Measurements from ENCODE around the gene ANAPC5. TPM values are rescaled to one million over a fixed set of nuclear protein-coding genes. Genes with fewer than 3 reads are reported as not detected.
"Not testable (repeated sequence)": the region's sequence is repeated elsewhere in the genome, so short reads cannot be mapped to it uniquely, and the experiment has no call there.

The ANAPC5 gene
- total RNA-seq, 2 donors from 2014 or later, result 70.6 to 86.2 TPM

GRCh38 chr12:121301876-121302275 is 50.3 kb downstream of the ANAPC5 start:
- no peak for DNase-seq
- no peaks in the 10 kb centered on the region for H3K4me1 ChIP-seq
- H3K27me3 ChIP-seq, result no peaks in the 10 kb centered on the region
- H3K27ac ChIP-seq, result no peak overlapping the region
- no peak overlapping the region for H3K4me3 ChIP-seq
- no peaks in the 10 kb centered on the region for H3K36me3 ChIP-seq
- no peak overlapping the region for H3K9ac ChIP-seq (ENCODE audit: low read depth in 2 of 2, low read length in 2 of 2)
- no peak for TF ChIP-seq CTCF (IDR thresholded peaks at IDR 0.05)
- intact Hi-C loops (cut with DNase I), result no loop called here
- no peaks in the 10 kb centered on the region for H3K9me3 ChIP-seq

GRCh38 chr12:121300083-121300819 is 52.0 kb downstream of the ANAPC5 start:
- peak overlapping the region; percentile 34 for H3K27ac ChIP-seq

GRCh38 chr12:121299662-121300061 is 52.5 kb downstream of the ANAPC5 start:
- intact Hi-C loops (cut with DNase I), result no loop called here
- Histone ChIP-seq H3K4me1 (peaks cover 8% of the 10 kb centered on the region), H3K36me3 (no peaks in the 10 kb centered on the region), H3K4me3 (no peak overlapping the region), H3K27me3 (no peaks in the 10 kb centered on the region), H3K9ac (ENCODE audit: low read depth in 2 of 2, low read length in 2 of 2) (no peak overlapping the region), H3K9me3 (no peaks in the 10 kb centered on the region), H3K27ac (no peak overlapping the region)
- no peak for DNase-seq
- no peak for TF ChIP-seq CTCF (IDR thresholded peaks at IDR 0.05)

More at GRCh38 chr12:121300083-121300819, 52.0 kb downstream of the ANAPC5 start:
- Histone ChIP-seq H3K4me3 (no peak overlapping the region), H3K27me3 (no peaks in the 10 kb centered on the region), H3K9me3 (no peaks in the 10 kb centered on the region), H3K36me3 (no peaks in the 10 kb centered on the region), H3K4me1 (peaks cover 3% of the 10 kb centered on the region), H3K9ac (ENCODE audit: low read depth in 2 of 2, low read length in 2 of 2) (no peak overlapping the region)
- no peak for TF ChIP-seq CTCF (IDR thresholded peaks at IDR 0.05)
- intact Hi-C loops (cut with DNase I), result no loop called here
- DNase-seq, result no peak

GRCh38 chr12:121298411-121298810 is 53.8 kb downstream of the ANAPC5 start:
- H3K27me3 ChIP-seq; H3K4me3 ChIP-seq; H3K27ac ChIP-seq; H3K36me3 ChIP-seq; intact Hi-C loops (cut with DNase I); DNase-seq; H3K4me1 ChIP-seq; H3K9me3 ChIP-seq; H3K9ac ChIP-seq (ENCODE audit: low read depth in 2 of 2, low read length in 2 of 2): not testable (repeated sequence)

- intact Hi-C loops (cut with DNase I), result no loop called here
- Histone ChIP-seq H3K9ac (ENCODE audit: low read depth in 2 of 2, low read length in 2 of 2) (peak overlapping the region; percentile 90 to 92), H3K4me3 (peak overlapping the region; percentile 58), H3K9me3 (no peaks in the 10 kb centered on the region), H3K27ac (peak overlapping the region; percentile 86), H3K36me3 (no peaks in the 10 kb centered on the region), H3K27me3 (no peaks in the 10 kb centered on the region), H3K4me1 (peaks cover 8% of the 10 kb centered on the region)
- peak; percentile 52 for DNase-seq
- no peak for TF ChIP-seq CTCF (IDR thresholded peaks at IDR 0.05)
These were observed 54.7 kb downstream of the ANAPC5 start for GRCh38 chr12:121297435-121297991.
